ENCODE results near the gene POLRMT.

GRCh38 chr19:588741-589692 lies 44.3 kb downstream of the POLRMT start:
- TF ChIP-seq TCF7 (CRISPR knock-in tag; IDR thresholded peaks at IDR 0.05; ENCODE audit: low read depth), result no peak
- TF ChIP-seq CTCF (IDR thresholded peaks at IDR 0.05), result no peak
- no peak for TF ChIP-seq ZNF232 (CRISPR knock-in tag; IDR thresholded peaks at IDR 0.05)
- TF ChIP-seq MAX (CRISPR knock-in tag; IDR thresholded peaks at IDR 0.05), result no peak
- TF ChIP-seq ATF1 (CRISPR knock-in tag; IDR thresholded peaks at IDR 0.05), result no peak
- no peak for TF ChIP-seq ZNF416 (CRISPR knock-in tag; IDR thresholded peaks at IDR 0.05)
- TF ChIP-seq MLX (CRISPR knock-in tag; IDR thresholded peaks at IDR 0.05), result no peak
- TF ChIP-seq SP1 (CRISPR knock-in tag; conservative IDR thresholded peaks at IDR 0.05), result 0 out of 2 replicates have a peak, but pooled peaks have one; percentile 17
- TF ChIP-seq PRDM15 (CRISPR knock-in tag; IDR thresholded peaks at IDR 0.05), result no peak
- no peak for TF ChIP-seq ETV6 (CRISPR knock-in tag; IDR thresholded peaks at IDR 0.05)
- TF ChIP-seq FOXP1 (CRISPR knock-in tag; IDR thresholded peaks at IDR 0.05; ENCODE audit: borderline replicate concordance), result no peak; the same call in 1 of the 2 replicates
- TF ChIP-seq FOXJ3 (CRISPR knock-in tag; IDR thresholded peaks at IDR 0.05; ENCODE audit: borderline replicate concordance), result no peak
- no peak for TF ChIP-seq TP53 (CRISPR knock-in tag; IDR thresholded peaks at IDR 0.05)
